SU-DHL-6 (cell line): ENCODE measurements around the gene GOT1.

ENCODE experiments used
- CTCF ChIP-seq: fragments of 200-600 bp; sonication (generic); IDR thresholded peaks from one replicate; pipeline ENCODE4 v1.5.1; 2017; ENCODE audit warnings: antibody characterized with exemption, mild to moderate bottlenecking, low read length, moderate library complexity; ENCODE audit not compliant: insufficient read depth, poor library complexity, severe bottlenecking
- EZH2phosphoT487 ChIP-seq: fragments of 200-600 bp; sonication (generic), shearing (Covaris generic); conservative IDR thresholded peaks from 2 replicates; pipeline ENCODE4 v1.6.1; 2018; ENCODE audit warnings: mild to moderate bottlenecking, antibody characterized with exemption, low read length, moderate library complexity, mixed read lengths

DNA sequence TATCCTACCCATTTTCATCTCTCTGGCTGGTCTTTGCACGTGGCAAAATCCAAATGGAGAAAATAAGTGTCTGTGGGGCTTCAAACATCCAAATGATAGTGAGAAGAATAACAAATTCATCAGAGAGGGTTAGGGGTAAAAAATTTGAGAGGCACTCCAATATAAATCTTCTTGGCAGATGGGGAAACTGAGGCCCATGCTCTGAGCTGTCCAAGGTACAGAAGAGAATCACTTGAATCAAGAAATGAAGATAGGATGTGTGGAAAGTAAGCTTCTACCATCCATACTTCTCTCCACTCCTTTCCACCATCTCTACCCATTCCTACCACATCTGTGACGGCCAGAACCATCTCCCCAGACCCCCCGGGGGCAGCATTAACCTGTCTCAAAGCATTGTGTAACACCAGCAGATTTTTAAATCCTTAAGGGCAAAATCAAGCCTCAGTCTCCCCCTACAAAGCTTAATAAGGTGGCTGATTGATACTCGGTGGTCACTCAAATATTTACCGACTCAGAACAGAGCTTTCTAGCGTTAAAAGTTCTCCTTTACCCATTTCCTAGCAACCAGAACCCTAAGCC, 818 bp downstream of the GOT1 start:
- TF ChIP-seq CTCF (no peak), EZH2phosphoT487 (no peak)
